Measurements from ENCODE around the gene FREM2. TPM values are rescaled to one million over a fixed set of nuclear protein-coding genes. Genes with fewer than 3 reads are reported as not detected.

Gene FREM2
- total RNA-seq, 1 donor from 2014 or later, result 13.9 TPM

DNA sequence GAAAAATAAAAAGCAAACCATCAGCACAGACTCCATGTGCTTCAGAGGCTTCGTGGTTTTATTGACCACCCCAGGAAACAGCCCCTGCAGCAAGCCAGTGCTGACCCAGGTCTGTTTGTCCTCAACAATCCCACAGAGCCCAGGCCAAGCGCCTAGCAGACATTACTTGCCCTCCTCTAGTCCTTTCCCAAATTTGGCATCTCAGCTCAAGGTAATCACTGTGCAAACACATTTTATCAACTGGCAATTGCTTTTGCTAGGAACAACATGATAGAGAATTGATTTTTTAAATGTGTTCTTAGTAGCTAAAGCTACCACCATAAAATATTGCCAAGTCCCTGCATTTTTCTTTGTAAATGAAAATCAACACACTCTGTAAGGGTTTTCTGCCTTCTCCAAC, 182.0 kb downstream of the FREM2 start:
- H3K27me3 ChIP-seq, result no peaks in the 10 kb centered on the region
- ATAC-seq (no peak), DNase-seq (no peak)
- intact Hi-C loops (cut with DNase I), result no loop called here
- no peaks in the 10 kb centered on the region for H3K4me1 ChIP-seq
- H3K27ac ChIP-seq, result no peak overlapping the region
- H3K36me3 ChIP-seq, result no peaks in the 10 kb centered on the region
- H3K4me3 ChIP-seq, result no peak overlapping the region
- no peaks in the 10 kb centered on the region for H3K9me3 ChIP-seq
- no peak for TF ChIP-seq CTCF (IDR thresholded peaks at IDR 0.05)

DNA sequence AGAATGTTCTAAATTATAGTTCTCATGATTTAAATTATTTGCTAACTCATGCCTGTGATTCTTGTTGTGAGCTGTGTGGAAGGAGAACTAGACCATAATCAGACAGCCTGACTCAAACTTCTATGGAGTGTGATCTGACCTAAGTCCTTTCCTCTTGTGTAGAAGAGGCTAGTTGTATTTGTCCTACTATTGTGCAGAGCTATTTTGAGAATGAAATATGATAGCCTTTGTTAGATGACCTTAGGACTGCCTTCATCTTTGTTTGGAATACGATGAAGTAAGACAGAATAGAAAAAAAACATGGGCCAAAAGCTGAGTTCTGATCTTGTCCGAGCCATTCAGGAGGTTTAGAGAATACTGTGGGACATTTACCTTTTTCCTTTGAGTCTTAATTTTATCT, 184.4 kb downstream of the FREM2 start:
- Histone ChIP-seq H3K4me1 (no peaks in the 10 kb centered on the region), H3K27me3 (no peaks in the 10 kb centered on the region), H3K9me3 (no peaks in the 10 kb centered on the region), H3K27ac (no peak overlapping the region), H3K36me3 (no peaks in the 10 kb centered on the region), H3K4me3 (no peak overlapping the region)
- ATAC-seq (no peak), DNase-seq (no peak)
- intact Hi-C loops (cut with DNase I), result no loop called here
- TF ChIP-seq CTCF (IDR thresholded peaks at IDR 0.05), result no peak

DNA sequence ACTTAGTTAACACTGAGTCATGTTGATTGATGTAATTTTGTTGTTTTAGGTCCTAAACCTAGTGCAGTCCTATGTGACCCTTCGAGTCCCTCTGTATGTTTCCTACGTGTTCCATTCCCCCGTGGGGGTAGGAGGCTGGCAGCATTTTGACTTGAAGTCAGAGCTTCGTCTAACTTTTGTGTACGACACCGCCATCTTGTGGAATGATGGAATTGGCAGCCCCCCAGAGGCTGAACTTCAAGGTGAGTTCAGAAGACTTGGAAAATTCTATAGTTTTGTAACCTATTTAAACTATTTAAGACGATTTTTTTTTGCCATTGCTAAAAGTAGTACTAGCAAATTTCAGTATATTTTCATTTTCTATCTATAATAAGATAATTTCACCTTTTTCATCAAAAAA, 185.8 kb downstream of the FREM2 start:
- intact Hi-C loops (cut with DNase I), result no loop called here
- ATAC-seq, result peak; percentile 63

DNA sequence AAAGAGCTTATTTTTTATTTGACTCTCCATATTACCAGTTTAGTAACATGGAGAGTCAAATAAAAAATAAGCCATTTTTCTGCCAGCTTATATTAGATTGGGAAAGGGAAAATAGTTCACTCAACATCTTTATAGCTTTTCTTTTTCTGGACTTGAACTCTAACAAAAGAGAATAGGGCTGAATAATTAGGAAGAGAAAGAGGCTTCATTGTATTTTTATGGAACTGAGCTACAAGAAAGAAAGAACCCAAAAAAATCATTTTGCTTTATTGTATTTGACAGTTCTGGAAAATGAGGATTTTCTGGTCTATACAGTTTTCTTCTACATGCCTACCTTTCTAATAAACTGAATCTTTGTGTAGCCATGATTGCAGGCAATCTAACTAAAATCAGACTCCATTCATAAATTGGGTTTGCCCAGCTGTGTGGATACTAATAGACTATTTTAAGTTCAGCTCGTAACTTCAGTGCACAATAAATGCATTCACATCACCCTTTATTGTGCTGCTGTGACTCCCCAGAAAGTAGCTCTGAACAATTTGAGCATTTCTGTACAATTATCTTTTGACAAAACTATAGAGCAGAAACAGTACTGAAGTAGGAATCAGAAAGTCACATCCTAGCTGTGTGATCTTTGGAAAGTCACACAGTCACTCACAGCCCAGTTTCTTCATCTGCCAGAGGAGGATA, 188.5 kb downstream of the FREM2 start:
- H3K36me3 ChIP-seq, result no peaks in the 10 kb centered on the region
- H3K27me3 ChIP-seq, result no peaks in the 10 kb centered on the region
- no peaks in the 10 kb centered on the region for H3K4me1 ChIP-seq
- no peak for DNase-seq
- H3K9me3 ChIP-seq, result no peaks in the 10 kb centered on the region
- H3K27ac ChIP-seq, result no peak overlapping the region
- intact Hi-C loops (cut with DNase I), result no loop called here
- ATAC-seq, result no peak
- no peak for TF ChIP-seq CTCF (IDR thresholded peaks at IDR 0.05)
- H3K4me3 ChIP-seq, result no peak overlapping the region

More for the DNA sequence above, 185.8 kb downstream of the FREM2 start:
- H3K9me3 ChIP-seq, result no peaks in the 10 kb centered on the region
- H3K4me1 ChIP-seq, result no peaks in the 10 kb centered on the region
- no peaks in the 10 kb centered on the region for H3K36me3 ChIP-seq
- H3K27ac ChIP-seq, result no peak overlapping the region
- H3K4me3 ChIP-seq, result no peak overlapping the region
- H3K27me3 ChIP-seq, result no peaks in the 10 kb centered on the region
- no peak for DNase-seq
- peak; percentile 42 for TF ChIP-seq CTCF (IDR thresholded peaks at IDR 0.05)

- DNase-seq, result no peak
- H3K27me3 ChIP-seq, result no peaks in the 10 kb centered on the region
- H3K4me1 ChIP-seq, result no peaks in the 10 kb centered on the region
- H3K4me3 ChIP-seq, result no peak overlapping the region
- no peak for TF ChIP-seq CTCF (IDR thresholded peaks at IDR 0.05)
- H3K36me3 ChIP-seq, result no peaks in the 10 kb centered on the region
- no peaks in the 10 kb centered on the region for H3K9me3 ChIP-seq
- ATAC-seq, result no peak
- intact Hi-C loops (cut with DNase I), result no loop called here
- no peak overlapping the region for H3K27ac ChIP-seq
These were observed 192.4 kb downstream of the FREM2 start for GRCh38 chr13:38879278-38879677.

- H3K36me3 ChIP-seq, result no peaks in the 10 kb centered on the region
- no peak for DNase-seq
- intact Hi-C loops (cut with DNase I), result no loop called here
- no peak for ATAC-seq
- no peak for TF ChIP-seq CTCF (IDR thresholded peaks at IDR 0.05)
- H3K9me3 ChIP-seq, result no peaks in the 10 kb centered on the region
- H3K27ac ChIP-seq, result no peak overlapping the region
- no peaks in the 10 kb centered on the region for H3K27me3 ChIP-seq
- no peaks in the 10 kb centered on the region for H3K4me1 ChIP-seq
- H3K4me3 ChIP-seq, result no peak overlapping the region
These were observed 192.9 kb downstream of the FREM2 start for GRCh38 chr13:38879786-38880185.

Measured in upper lobe of right lung (tissue), 1 donor.